ENCODE data around the gene ENO3. TPM values are rescaled to one million over a fixed set of nuclear protein-coding genes. Genes with fewer than 3 reads are reported as not detected.

ENO3 gene
- total RNA-seq, 1 experiment from 2014 or later, result 24.6 TPM

- Histone ChIP-seq H3K27ac (ENCODE audit: low read depth, low read length) (peak overlapping the region; percentile 65), H3K9me2 (ENCODE audit: insufficient read depth) (no peaks in the 10 kb centered on the region), H3K9ac (ENCODE audit: low read length) (peak overlapping the region; percentile 97), H3K79me2 (ENCODE audit: insufficient read depth, low read length) (peaks cover 82% of the 10 kb centered on the region), H3K4me2 (ENCODE audit: low read length) (peak overlapping the region; percentile 100), H3K36me3 (ENCODE audit: control insufficient read depth in 1 of 2, insufficient read depth in 2 of 2, low read length in 2 of 2) (peaks cover 9 to 25% of the 10 kb centered on the region in 2 experiments; a peak in 2 of 4 replicates), H3K4me1 (ENCODE audit: control insufficient read depth in 1 of 2, insufficient read depth in 2 of 2, low read length in 2 of 2) (peaks cover 28 to 63% of the 10 kb centered on the region in 2 experiments), H3K9me3 (ENCODE audit: control insufficient read depth in 1 of 2, insufficient read depth in 1 of 2, low read depth in 1 of 2, low read length in 2 of 2) (no peaks in the 10 kb centered on the region), H3K4me3 (replicated peaks in 1 of 2; ENCODE audit: low read depth in 1 of 2, low read length in 2 of 2) (peak overlapping the region; percentile 96 to 97), H3K27me3 (ENCODE audit: insufficient read depth, low read length) (no peaks in the 10 kb centered on the region), H2AFZ (ENCODE audit: low read depth, low read length, poor library complexity, severe bottlenecking) (no peak overlapping the region), H4K20me1 (ENCODE audit: insufficient read depth) (peaks cover 12% of the 10 kb centered on the region; the same call in 1 of the 2 replicates)
- BruUV-seq (replicated peaks), result no TSS peak
- CTCF ChIA-PET, result interaction anchor here (1.0 kb wide), 2 partner anchors 42 to 379 kb away, joined by 3 read pairs; partner anchors contain the start of gene CHRNE
- TF ChIP-seq EZH2phosphoT487 (IDR thresholded peaks at IDR 0.05; ENCODE audit: borderline replicate concordance), result no peak
- TF ChIP-seq ZFX (IDR thresholded peaks at IDR 0.05), result no peak
- no peak for TF ChIP-seq REST (IDR thresholded peaks at IDR 0.05; ENCODE audit: low read depth)
- TF ChIP-seq MAX (IDR thresholded peaks at IDR 0.05), result peak; percentile 47; the same call in 1 of the 2 replicates
- TF ChIP-seq CBX3 (IDR thresholded peaks at IDR 0.05; ENCODE audit: low read depth), result no peak; the same call in 1 of the 2 replicates
- peak; percentile 96 for TF ChIP-seq JUND (IDR thresholded peaks at IDR 0.05)
- peak; percentile 78 for TF ChIP-seq SP1 (IDR thresholded peaks at IDR 0.05; ENCODE audit: low read depth)
- TF ChIP-seq POLR2AphosphoS5 (IDR thresholded peaks at IDR 0.05; ENCODE audit: low read depth, low read length), result peak; percentile 63; the same call in 1 of the 2 replicates
- peak; percentile 94 for TF ChIP-seq FOSL1 (IDR thresholded peaks at IDR 0.05; ENCODE audit: low read depth)
- no peak for TF ChIP-seq SRF (IDR thresholded peaks at IDR 0.05; ENCODE audit: low read depth)
- TF ChIP-seq SIN3A (IDR thresholded peaks at IDR 0.05; ENCODE audit: low read depth), result peak; percentile 68
- peak; percentile 29 for TF ChIP-seq YY1 (IDR thresholded peaks at IDR 0.05; ENCODE audit: extremely low read depth, insufficient replicate concordance, low read depth, low read length)
- TF ChIP-seq TCF7L2 (IDR thresholded peaks at IDR 0.05; ENCODE audit: borderline replicate concordance, extremely low read depth, insufficient read depth, insufficient read length), result peak; percentile 8
- TF ChIP-seq POLR2A (IDR thresholded peaks at IDR 0.05; ENCODE audit: borderline replicate concordance, extremely low read depth, insufficient read depth, insufficient read length), result peak; percentile 49
- TF ChIP-seq RAD21 (IDR thresholded peaks at IDR 0.05; ENCODE audit: low read depth), result no peak
- peak; percentile 50 for TF ChIP-seq ZBTB33 (IDR thresholded peaks at IDR 0.05; ENCODE audit: extremely low read depth, insufficient replicate concordance, low read length)
- RAD21 ChIA-PET (ENCODE audit: low non-redundant PET in 1 of 2, low total read pairs in 2 of 2, uncharacterized antibody in 2 of 2, unreplicated experiment in 2 of 2), result no interaction called here
- peak; percentile 48 for ATAC-seq
- intact Hi-C loops (cut with micrococcal nuclease), result loop anchor here (1.0 to 5.0 kb wide), 2 partner anchors 42 to 117 kb away; partner anchors contain the start of gene CAMTA2
- peak; percentile 82 for DNase-seq (ENCODE audit: low read depth, low spot score)
- POLR2A ChIA-PET, result interaction anchor here (1.3 to 4.7 kb wide), 3 partner anchors 19 to 36 kb away, joined by 3 to 45 read pairs (median 4); partner anchors contain the start of gene SPAG7
Observed at GRCh38 chr17:4945176-4945943, 5.6 kb upstream of the ENO3 start.
